Right lobe of liver (tissue), 4 donors: Measurements from ENCODE around the gene HOXA3.

Experiments
- CTCF ChIP-seq, 4 donors: fragments of 200-600 bp in 3 of 4; fragments of 450-650 bp in 1 of 4; IDR thresholded peaks; one replicate each; pipeline versions ENCODE4 v1.5.1 to v1.8.0; 2016 to 2022; ENCODE audit warnings: antibody characterized with exemption in 4 of 4, mild to moderate bottlenecking in 2 of 4
- POLR2A ChIP-seq: fragments of 450-650 bp; IDR thresholded peaks from one replicate; pipeline ENCODE4 v1.6.1; 2017; ENCODE audit warnings: antibody characterized with exemption, mild to moderate bottlenecking
- donor health status: DM: no; HTN: no; CAD: no.
- donor health status: DM: no; HTN: no; CAD: no.
- donor health status: DM: no; HTN: yes; CAD: no.

- TF ChIP-seq CTCF (IDR thresholded peaks at IDR 0.05) (no peak), POLR2A (no peak)
These were observed 39.6 kb upstream of the HOXA3 start for GRCh38 chr7:27191833-27192545.
